K562 (cell line): ENCODE measurements around the gene BLOC1S3. TPM values are rescaled to one million over a fixed set of nuclear protein-coding genes. Genes with fewer than 3 reads are reported as not detected.

Source experiments
- ATAC-seq: fragments of 200-7000 bp; cut with Tn5 transposase; 3 replicates; pipeline ENCODE4 v1.9.1; 2020; ENCODE audit warnings: moderate library complexity
- BruUV-seq: library from RNA; stranded (reverse); fragments of 400-500 nt; replicated peaks from 2 replicates; lab custom pipeline; 2021; lab: Mats Ljungman, UMichigan
- CTCF ChIA-PET: fragments of 300-600 bp; formaldehyde crosslinking; extraction: SDS; loops from one replicate; lab custom pipeline; 2021; ENCODE audit warnings: low intra/inter-chr PET ratio; lab: Yijun Ruan, JAX
- POLR2A ChIA-PET: fragments of 300-600, 350-650 bp; sonication (Branson Sonifier 250); formaldehyde crosslinking; extraction: SDS; loops from one replicate; lab custom pipeline; 2021; ENCODE audit warnings: antibody characterized with exemption, inconsistent platforms; lab: Yijun Ruan, JAX
- DNase-seq, 4 experiments: peaks; one replicate each; pipeline versions ENCODE4 v3.0.0 to v3.0.0-alpha.2; 2011 to 2018; ENCODE audit warnings: low spot score in 3 of 4, mixed read lengths in 3 of 4; ENCODE audit errors: extremely low read depth in 1 of 4
- FAIRE-seq: peaks from 2 replicates; lab custom pipeline; 2011; peaks lifted over from hg19 to GRCh38; lab: Jason Lieb, UNC
- H2AFZ ChIP-seq: 2 replicates; pipeline ENCODE4 v1.6.0; 2011; ENCODE audit warnings: low read depth, low read length, control low read depth, inconsistent platforms
- H3K27ac ChIP-seq: fragments of 200-600 bp; 3 replicates; pipeline ENCODE4 v1.8.0; 2011; ENCODE audit warnings: low read depth, mild to moderate bottlenecking, control low read depth, inconsistent platforms, low read length, moderate library complexity, mixed read lengths; ENCODE audit errors: extremely low read depth
- H3K27me3 ChIP-seq, 2 experiments: fragments of 300-600 bp in 1 of 2; 2 replicates in 1 of 2; 3 replicates in 1 of 2; pipeline versions ENCODE4 v1.6.0 to v1.8.0; 2011; ENCODE audit warnings: inconsistent platforms in 2 of 2, low read length in 2 of 2, mild to moderate bottlenecking in 1 of 2, mixed read lengths in 1 of 2, moderate library complexity in 1 of 2; ENCODE audit not compliant: control insufficient read depth in 2 of 2, insufficient read depth in 2 of 2
- H3K36me3 ChIP-seq: fragments of 300-600 bp; 3 replicates; pipeline ENCODE4 v1.8.0; 2011; ENCODE audit warnings: mild to moderate bottlenecking, low read length, inconsistent platforms; ENCODE audit not compliant: control insufficient read depth, insufficient read depth
- H3K4me1 ChIP-seq, 2 experiments: fragments of 200-600 bp in 1 of 2; replicated peaks in 1 of 2; 2 replicates in 1 of 2; 3 replicates in 1 of 2; pipeline versions ENCODE4 v1.5.1 to v1.8.0; 2011; ENCODE audit warnings: inconsistent platforms in 2 of 2, low read length in 2 of 2, mild to moderate bottlenecking in 1 of 2, mixed read lengths in 1 of 2, moderate library complexity in 1 of 2; ENCODE audit not compliant: control insufficient read depth in 2 of 2, insufficient read depth in 2 of 2
- H3K4me2 ChIP-seq: 2 replicates; pipeline ENCODE4 v1.6.1; 2011; ENCODE audit warnings: low read length, control low read depth, inconsistent platforms, mixed read lengths; ENCODE audit not compliant: insufficient read depth
- H3K4me3 ChIP-seq: fragments of 200-600 bp; sonication (generic), shearing (Covaris generic); 2 replicates; pipeline ENCODE4 v1.5.1; 2016; ENCODE audit warnings: control low read depth, inconsistent platforms
- H3K79me2 ChIP-seq: fragments of 200-600 bp; 3 replicates; pipeline ENCODE4 v1.8.0; 2011; ENCODE audit warnings: low read length, inconsistent platforms; ENCODE audit not compliant: control insufficient read depth, insufficient read depth
- H3K9ac ChIP-seq, 2 experiments: 2 replicates each; pipeline versions ENCODE4 v1.6.0 to v1.6.1; 2011; ENCODE audit warnings: low read depth in 2 of 2, low read length in 2 of 2, control low read depth in 1 of 2, inconsistent platforms in 1 of 2, mild to moderate bottlenecking in 1 of 2, mixed read lengths in 1 of 2; ENCODE audit not compliant: insufficient read depth in 1 of 2
- H3K9me1 ChIP-seq: one replicate; pipeline ENCODE4 v1.6.0; 2011; ENCODE audit warnings: inconsistent platforms, mild to moderate bottlenecking, low read length, moderate library complexity; ENCODE audit not compliant: control insufficient read depth, insufficient read depth
- H3K9me3 ChIP-seq: replicated peaks from 2 replicates; pipeline ENCODE4 v1.5.1; 2011; ENCODE audit warnings: low read depth, low read length, inconsistent platforms; ENCODE audit not compliant: control insufficient read depth, insufficient read depth
- H4K20me1 ChIP-seq: replicated peaks from 2 replicates; pipeline ENCODE4 v1.6.1; 2011; ENCODE audit warnings: low read length, inconsistent platforms, mixed read lengths; ENCODE audit not compliant: control insufficient read depth, insufficient read depth
- FOXK2 ChIP-seq, 2 experiments: fragments of 450-650 bp; IDR thresholded peaks in 1 of 2; conservative IDR thresholded peaks in 1 of 2; 2 replicates each; pipeline ENCODE4 v1.6.1; 2016; ENCODE audit warnings: low read depth in 2 of 2, mild to moderate bottlenecking in 1 of 2
- STAT6 ChIP-seq: sonication (generic); formaldehyde crosslinking; IDR thresholded peaks from 2 replicates; pipeline ENCODE4 v1.8.1; 2023; ENCODE audit warnings: mild to moderate bottlenecking, missing genetic modification reagents
- TEAD1 ChIP-seq, 2 experiments: fragments of 450-650 bp in 1 of 2; sonication (generic) in 1 of 2; formaldehyde crosslinking; IDR thresholded peaks; 2 replicates each; pipeline versions ENCODE4 v1.4.0 to v1.8.0; 2020 to 2022; ENCODE audit warnings: mild to moderate bottlenecking in 2 of 2, missing genetic modification reagents in 1 of 2
- ZBTB12 ChIP-seq: fragments of 250-450 bp; sonication (Bioruptor Pico); IDR thresholded peaks from 2 replicates; pipeline ENCODE4 v1.4.0; 2020
- ZNF445 ChIP-seq: fragments of 250-450 bp; sonication (Bioruptor Pico); IDR thresholded peaks from 2 replicates; pipeline ENCODE4 v1.4.0; 2020; ENCODE audit warnings: low read depth, mild to moderate bottlenecking, moderate library complexity
- ZNF778 ChIP-seq: fragments of 450-650 bp; formaldehyde crosslinking; IDR thresholded peaks from 2 replicates; pipeline ENCODE4 v1.4.0; 2020; ENCODE audit warnings: mild to moderate bottlenecking, moderate library complexity
- WGBS: fragments of 100-300 bp; shearing (Covaris generic); methylation state at CpG from one replicate; pipeline ENCODE4 v1.1.6; 2016; ENCODE audit warnings: low coverage, mixed read lengths; ENCODE audit not compliant: insufficient coverage; ENCODE audit errors: missing lambda C conversion rate; 5-methylcytosine and 5-hydroxymethylcytosine counted together
- in situ Hi-C: fragments of 300-500 bp; cut with MboI; formaldehyde crosslinking; loops from 4 replicates; pipeline ENCODE4 v1.15.0; 2018; ENCODE audit warnings: inconsistent platforms, mixed read lengths
- intact Hi-C: fragments of 100-400 bp; cut with micrococcal nuclease; formaldehyde crosslinking; loops from 2 replicates; pipeline ENCODE4 v1.14.2; 2022
- polyA plus RNA-seq, 8 experiments: library from polyadenylated mRNA; depleted of rRNA in 4 of 8; stranded (reverse) in 5 of 8; unstranded in 3 of 8; fragments of >200 nt; fragmentation: Nextera tagmentation in 2 of 8; fragmentation: Illumina TruSeq in 1 of 8; extraction: Ambion mirVana in 2 of 8; extraction: Trizol in 1 of 8; gene quantifications; 2 replicates each; pipeline versions ENCODE4 v1.2.1 to v1.2.3, GENCODE V29; 2011 to 2014; ENCODE audit warnings: inconsistent platforms in 1 of 8, missing spikeins in 1 of 8
- total RNA-seq, 7 experiments: library from RNA; depleted of rRNA in 6 of 7; stranded (reverse); fragments of >200 nt in 6 of 7; fragmentation: Illumina TruSeq in 2 of 7; extraction: Trizol in 2 of 7; gene quantifications; 2 replicates each; pipeline versions ENCODE4 v1.2.1 to v1.2.3, GENCODE V29; 2011 to 2021; ENCODE audit warnings: low replicate concordance in 1 of 7

Gene BLOC1S3
- total and polyA plus RNA-seq, 9 of the 15 experiments (the other 6 are each of a cell fraction or from before 2014, with no cell fraction given) = 3.9 to 20.2 (median 10.4) TPM

GRCh38 chr19:45222724-45223123 lies 44.1 kb downstream of the BLOC1S3 start:
- no peak overlapping the region for H3K4me2 ChIP-seq
- intact Hi-C loops = no loop called here
- in situ Hi-C loops = no loop called here
- no peaks in the 10 kb centered on the region for H3K27me3 ChIP-seq
- H3K4me3 ChIP-seq = no peak overlapping the region
- ChIA-PET CTCF (no interaction called here), POLR2A (interaction anchor here (1.5 kb wide), 1 partner anchor 45 kb away, joined by 4 read pairs; no protein-coding TSS in a partner anchor)
- no peak overlapping the region for H3K9ac ChIP-seq
- ATAC-seq (no peak), DNase-seq (no peak), FAIRE-seq (no peak)
- no peaks in the 10 kb centered on the region for H3K79me2 ChIP-seq
- H4K20me1 ChIP-seq = no peaks in the 10 kb centered on the region
- no TSS peak for BruUV-seq
- H2AFZ ChIP-seq = no peak overlapping the region
- H3K4me1 ChIP-seq = peaks cover 11 to 14% of the 10 kb centered on the region in 2 experiments; a peak in 4 of 5 replicates
- H3K36me3 ChIP-seq = peaks cover 2% of the 10 kb centered on the region; the same call in 2 of the 3 replicates
- H3K9me1 ChIP-seq = no peaks in the 10 kb centered on the region
- H3K9me3 ChIP-seq = no peaks in the 10 kb centered on the region
- H3K27ac ChIP-seq = no peak overlapping the region
- no peak for TF ChIP-seq ZNF778 (CRISPR knock-in tag)
- no peak for TF ChIP-seq ZBTB12 (CRISPR knock-in tag)
- no peak for TF ChIP-seq FOXK2 (conservative IDR thresholded peaks at IDR 0.05 in 1 of 2, IDR thresholded peaks at IDR 0.05 in 1 of 2; ENCODE audit: low read depth in 2 of 2)
- TF ChIP-seq TEAD1 (CRISPR knock-in tag; IDR thresholded peaks at IDR 0.05) = no peak
- TF ChIP-seq ZNF445 (CRISPR knock-in tag) = no peak
- TF ChIP-seq STAT6 (CRISPR knock-in tag) = no peak
- 64% methylated on average over 6 of the region's 6 CpGs for WGBS
